Medulla oblongata (tissue), 1 donor: ENCODE data around the gene RAD51B.

Source experiments
- DNase-seq: peaks from one replicate; pipeline ENCODE4 v3.0.0-alpha.2; 2015; ENCODE audit errors: extremely low spot score

RAD51B gene

GRCh38 chr14:68325267-68325807, 505.8 kb downstream of the RAD51B start:
- no peak for DNase-seq

- DNase-seq, result no peak
Observed at GRCh38 chr14:68327231-68327630, 507.7 kb downstream of the RAD51B start.

GRCh38 chr14:68328509-68328908, 508.9 kb downstream of the RAD51B start:
- no peak for DNase-seq

GRCh38 chr14:68331426-68331825, 511.8 kb downstream of the RAD51B start:
- no peak for DNase-seq

GRCh38 chr14:68331991-68332390, 512.4 kb downstream of the RAD51B start:
- no peak for DNase-seq

GRCh38 chr14:68333262-68333661, 513.7 kb downstream of the RAD51B start:
- DNase-seq, result peak; percentile 66

GRCh38 chr14:68335312-68335711, 515.7 kb downstream of the RAD51B start:
- DNase-seq, result no peak

- no peak for DNase-seq
Observed at GRCh38 chr14:68336165-68336564, 516.6 kb downstream of the RAD51B start.

- peak; percentile 65 for DNase-seq
Observed at GRCh38 chr14:68337279-68337678, 517.7 kb downstream of the RAD51B start.

- DNase-seq, result no peak
Observed at GRCh38 chr14:68340262-68340661, 520.7 kb downstream of the RAD51B start.

GRCh38 chr14:68341411-68342212, 522.0 kb downstream of the RAD51B start:
- no peak for DNase-seq

GRCh38 chr14:68342216-68342763, 522.7 kb downstream of the RAD51B start:
- DNase-seq, result no peak

- DNase-seq, result no peak
Observed at GRCh38 chr14:68343534-68344118, 524.0 kb downstream of the RAD51B start.

- no peak for DNase-seq
Observed at GRCh38 chr14:68345738-68346137, 526.2 kb downstream of the RAD51B start.

- DNase-seq, result peak; percentile 71
Observed at GRCh38 chr14:68346556-68347343, 527.2 kb downstream of the RAD51B start.

GRCh38 chr14:68349900-68350629, 530.5 kb downstream of the RAD51B start:
- no peak for DNase-seq

- no peak for DNase-seq
Observed at GRCh38 chr14:68355415-68355814, 535.8 kb downstream of the RAD51B start.

GRCh38 chr14:68357777-68358176, 538.2 kb downstream of the RAD51B start:
- DNase-seq, result no peak

GRCh38 chr14:68358500-68358899, 538.9 kb downstream of the RAD51B start:
- no peak for DNase-seq

- peak; percentile 53 for DNase-seq
Observed at GRCh38 chr14:68359022-68359836, 539.6 kb downstream of the RAD51B start.
